Endothelial cell of umbilical vein (primary cell): ENCODE measurements around the gene DPF3.

Source experiments
- CTCF ChIP-seq, 2 donors: IDR thresholded peaks; 1 replicate in 1 of 2; 2 replicates in 1 of 2; pipeline ENCODE4 v1.5.1; 2011; ENCODE audit warnings: low read length in 2 of 2, mild to moderate bottlenecking in 2 of 2, moderate library complexity in 2 of 2, control low read depth in 1 of 2, inconsistent platforms in 1 of 2, low read depth in 1 of 2; ENCODE audit not compliant: insufficient read depth in 1 of 2; ENCODE audit errors: extremely low read depth in 1 of 2
- EZH2 ChIP-seq: IDR thresholded peaks from 2 replicates; pipeline ENCODE4 v1.6.1; 2012; ENCODE audit warnings: borderline replicate concordance, low read depth, mild to moderate bottlenecking, moderate library complexity, low read length, inconsistent platforms; ENCODE audit not compliant: severe bottlenecking
- TF ChIP-seq, protein P1 (sequence below): IDR thresholded peaks from 2 replicates; pipeline ENCODE4 v1.6.1; 2011; ENCODE audit not compliant: insufficient read depth, insufficient read length

DNA sequence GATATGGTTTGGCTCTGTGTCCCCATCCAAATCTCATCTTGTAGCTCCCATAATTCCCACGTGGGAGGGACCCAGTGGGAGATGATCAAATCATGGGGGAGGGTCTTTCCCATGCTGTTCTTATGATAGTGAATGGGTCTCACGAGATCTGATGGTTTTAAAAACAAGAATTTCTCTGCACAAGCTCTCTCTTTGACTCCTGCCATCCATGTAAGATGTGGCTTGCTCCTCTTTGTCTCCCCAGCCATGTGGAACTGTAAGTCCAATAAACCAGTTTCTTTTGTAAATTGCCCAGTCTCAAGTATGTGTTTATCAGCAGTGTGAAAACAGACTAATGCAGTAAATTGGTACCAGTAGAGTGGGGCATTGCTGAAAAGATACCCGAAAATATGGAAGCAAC lies 146.2 kb downstream of the DPF3 start:
- no peak for TF ChIP-seq EZH2
- no peak for TF ChIP-seq CTCF (IDR thresholded peaks at IDR 0.05; ENCODE audit: extremely low read depth in 1 of 2, insufficient read depth in 1 of 2, low read depth in 1 of 2, low read length in 2 of 2)
- TF ChIP-seq, protein P1, sequence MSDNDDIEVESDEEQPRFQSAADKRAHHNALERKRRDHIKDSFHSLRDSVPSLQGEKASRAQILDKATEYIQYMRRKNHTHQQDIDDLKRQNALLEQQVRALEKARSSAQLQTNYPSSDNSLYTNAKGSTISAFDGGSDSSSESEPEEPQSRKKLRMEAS: no peak
